SK-N-SH treated with all-trans-retinoic acid at 6 μM for 48 hours (cell line): ENCODE results near the gene TFF3.

Experiments used
- ESRRG ChIP-seq: fragments of 250-450 bp; sonication (Bioruptor Pico); IDR thresholded peaks from 2 replicates; pipeline ENCODE4 v1.6.1; 2021; ENCODE audit warnings: mild to moderate bottlenecking
- GLIS3 ChIP-seq: fragments of 250-450 bp; sonication (Bioruptor Pico); IDR thresholded peaks from 2 replicates; pipeline ENCODE4 v1.5.0; 2020; ENCODE audit warnings: mild to moderate bottlenecking, moderate library complexity
- PPARA ChIP-seq: fragments of 250-450 bp; sonication (Bioruptor Pico); IDR thresholded peaks from 2 replicates; pipeline ENCODE4 v1.5.0; 2020; ENCODE audit warnings: mild to moderate bottlenecking, borderline replicate concordance
- ZFP30 ChIP-seq: fragments of 450-650 bp; formaldehyde crosslinking; IDR thresholded peaks from 2 replicates; pipeline ENCODE4 v1.5.0; 2022; ENCODE audit warnings: mild to moderate bottlenecking, moderate library complexity
- ZNF8 ChIP-seq: fragments of 450-650 bp; formaldehyde crosslinking; IDR thresholded peaks from 2 replicates; pipeline ENCODE4 v1.5.0; 2020; ENCODE audit warnings: mild to moderate bottlenecking, moderate library complexity
- TF ChIP-seq, protein P1 (sequence below): fragments of 250-450 bp; sonication (Bioruptor Pico); IDR thresholded peaks from 2 replicates; pipeline ENCODE4 v1.8.0; 2020; ENCODE audit warnings: mild to moderate bottlenecking, moderate library complexity, borderline replicate concordance

DNA sequence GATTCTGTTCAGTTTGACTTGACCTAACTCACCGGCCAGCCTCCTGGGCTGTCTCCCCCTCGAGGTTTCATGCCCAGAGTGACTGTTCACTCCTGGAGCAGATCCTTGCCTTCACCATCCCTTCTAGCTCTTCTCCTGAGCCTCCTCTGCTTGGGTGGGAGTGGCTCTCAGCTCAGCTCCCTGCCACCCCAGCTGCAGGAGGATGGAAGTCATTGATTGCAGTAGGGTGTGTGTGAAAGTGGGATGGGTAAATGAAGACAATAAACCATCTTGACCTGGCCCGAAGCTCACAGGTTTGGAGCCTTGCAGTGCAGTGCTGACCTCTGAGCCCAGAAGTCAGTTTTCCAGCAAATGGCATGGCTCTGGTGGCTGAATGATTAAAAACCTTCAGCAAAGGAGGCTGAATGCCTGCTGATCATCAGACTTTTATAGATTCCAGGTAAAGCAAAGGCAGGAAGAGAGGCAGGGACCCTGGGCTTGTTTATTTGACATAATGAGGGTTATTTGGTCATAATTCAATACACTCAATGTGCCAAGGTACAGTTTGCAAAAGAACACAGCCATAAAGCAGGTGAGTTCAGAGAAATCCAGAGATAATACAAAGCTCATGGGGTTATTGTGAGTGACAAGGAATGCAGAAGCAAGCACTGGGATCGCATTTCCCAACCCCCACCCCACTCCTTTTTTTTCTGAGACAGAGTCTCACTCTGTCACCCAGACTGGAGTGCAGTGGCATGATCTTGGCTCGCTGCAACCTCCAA lies 17.5 kb upstream of the TFF3 start:
- TF ChIP-seq PPARA (CRISPR knock-in tag) (no peak), ZFP30 (CRISPR knock-in tag) (no peak), GLIS3 (no peak), ZNF8 (CRISPR knock-in tag) (no peak), ESRRG (no peak)
- TF ChIP-seq, protein P1, sequence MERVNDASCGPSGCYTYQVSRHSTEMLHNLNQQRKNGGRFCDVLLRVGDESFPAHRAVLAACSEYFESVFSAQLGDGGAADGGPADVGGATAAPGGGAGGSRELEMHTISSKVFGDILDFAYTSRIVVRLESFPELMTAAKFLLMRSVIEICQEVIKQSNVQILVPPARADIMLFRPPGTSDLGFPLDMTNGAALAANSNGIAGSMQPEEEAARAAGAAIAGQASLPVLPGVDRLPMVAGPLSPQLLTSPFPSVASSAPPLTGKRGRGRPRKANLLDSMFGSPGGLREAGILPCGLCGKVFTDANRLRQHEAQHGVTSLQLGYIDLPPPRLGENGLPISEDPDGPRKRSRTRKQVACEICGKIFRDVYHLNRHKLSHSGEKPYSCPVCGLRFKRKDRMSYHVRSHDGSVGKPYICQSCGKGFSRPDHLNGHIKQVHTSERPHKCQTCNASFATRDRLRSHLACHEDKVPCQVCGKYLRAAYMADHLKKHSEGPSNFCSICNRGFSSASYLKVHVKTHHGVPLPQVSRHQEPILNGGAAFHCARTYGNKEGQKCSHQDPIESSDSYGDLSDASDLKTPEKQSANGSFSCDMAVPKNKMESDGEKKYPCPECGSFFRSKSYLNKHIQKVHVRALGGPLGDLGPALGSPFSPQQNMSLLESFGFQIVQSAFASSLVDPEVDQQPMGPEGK (CRISPR knock-in tag), result no peak
